ENCODE data around the gene FBP2. TPM values are rescaled to one million over a fixed set of nuclear protein-coding genes. Genes with fewer than 3 reads are reported as not detected.

FBP2 gene
- total and polyA plus RNA-seq, 2 of the 4 experiments (the other 2 are of a cell fraction): not detected

GRCh38 chr9:94581728-94582127 lies 11.9 kb downstream of the FBP2 start:
- no peaks in the 10 kb centered on the region for H3K9me1 ChIP-seq (ENCODE audit: insufficient read depth, low read length)
- DNase-seq: no peak
- no peak overlapping the region for H3K4me3 ChIP-seq (ENCODE audit: insufficient read depth, low read depth, low read length)
- 56% methylated on average over 4 of the region's 5 CpGs; no CpG with 5 or more reads in 1 of the 2 experiments for WGBS, 2 experiments (ENCODE audit: extremely low coverage in 2 of 2, insufficient read length in 1 of 2)
- H3K79me1 ChIP-seq (ENCODE audit: low read depth in 1 of 2, low read length in 2 of 2): no peaks in the 10 kb centered on the region
- ChIA-PET CTCF (no interaction called here), POLR2A (ENCODE audit: unreplicated experiment) (no interaction called here)
- no peaks in the 10 kb centered on the region for H4K20me1 ChIP-seq (ENCODE audit: insufficient read depth, low read length)
- no peak overlapping the region for H3K56ac ChIP-seq (ENCODE audit: extremely low read depth, insufficient read depth, low read length)
- H3K14ac ChIP-seq (replicated peaks; ENCODE audit: low read depth, low read length): no peak overlapping the region
- no peaks in the 10 kb centered on the region for H3K9me3 ChIP-seq (ENCODE audit: control insufficient read depth, insufficient read depth, low read length)
- H4K8ac ChIP-seq (ENCODE audit: low read depth in 2 of 2, low read length in 2 of 2): no peak overlapping the region
- TF ChIP-seq POLR2A (IDR thresholded peaks at IDR 0.05; ENCODE audit: low read depth, low read length): no peak
- no peak for TF ChIP-seq CEBPB (IDR thresholded peaks at IDR 0.05; ENCODE audit: low read depth, low read length)
- TF ChIP-seq RAD21 (IDR thresholded peaks at IDR 0.05; ENCODE audit: low read length): no peak
- no peak for TF ChIP-seq RCOR1 (IDR thresholded peaks at IDR 0.05; ENCODE audit: insufficient replicate concordance, low read length)
- no peak for TF ChIP-seq MAFK (IDR thresholded peaks at IDR 0.05; ENCODE audit: low read depth, low read length)
- TF ChIP-seq, protein P1, sequence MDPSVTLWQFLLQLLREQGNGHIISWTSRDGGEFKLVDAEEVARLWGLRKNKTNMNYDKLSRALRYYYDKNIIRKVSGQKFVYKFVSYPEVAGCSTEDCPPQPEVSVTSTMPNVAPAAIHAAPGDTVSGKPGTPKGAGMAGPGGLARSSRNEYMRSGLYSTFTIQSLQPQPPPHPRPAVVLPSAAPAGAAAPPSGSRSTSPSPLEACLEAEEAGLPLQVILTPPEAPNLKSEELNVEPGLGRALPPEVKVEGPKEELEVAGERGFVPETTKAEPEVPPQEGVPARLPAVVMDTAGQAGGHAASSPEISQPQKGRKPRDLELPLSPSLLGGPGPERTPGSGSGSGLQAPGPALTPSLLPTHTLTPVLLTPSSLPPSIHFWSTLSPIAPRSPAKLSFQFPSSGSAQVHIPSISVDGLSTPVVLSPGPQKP (IDR thresholded peaks at IDR 0.05; ENCODE audit: borderline replicate concordance, low read depth, low read length): no peak
- TF ChIP-seq RFX5 (IDR thresholded peaks at IDR 0.05; ENCODE audit: low read depth, low read length): no peak
- TF ChIP-seq USF2 (IDR thresholded peaks at IDR 0.05; ENCODE audit: low read depth, low read length): no peak
- TF ChIP-seq MXI1 (IDR thresholded peaks at IDR 0.05; ENCODE audit: borderline replicate concordance, low read depth, low read length): no peak
- no peak overlapping the region for H3K23ac ChIP-seq (ENCODE audit: low read depth, low read length)
- no peak overlapping the region for H3K9ac ChIP-seq (ENCODE audit: low read depth, low read length)
- no peaks in the 10 kb centered on the region for H3K4me1 ChIP-seq (ENCODE audit: control insufficient read depth, insufficient read depth, low read length)
- H3K4me2 ChIP-seq (ENCODE audit: low read depth, low read length): no peak overlapping the region
- no TSS peak for BruUV-seq (replicated peaks)
- no peak overlapping the region for H2AK9ac ChIP-seq (replicated peaks; ENCODE audit: low read depth, low read length, poor library complexity)
- no peak overlapping the region for H4K91ac ChIP-seq (ENCODE audit: insufficient read depth, low read depth, low read length)
- H3K18ac ChIP-seq (ENCODE audit: low read depth, low read length): no peak overlapping the region
- H2BK15ac ChIP-seq (ENCODE audit: low read depth, low read length): no peak overlapping the region
- H4K5ac ChIP-seq (ENCODE audit: low read depth, low read length): no peak overlapping the region
- H2BK5ac ChIP-seq (ENCODE audit: low read depth, low read length, poor library complexity, severe bottlenecking): no peak overlapping the region
- H3K36me3 ChIP-seq (ENCODE audit: control insufficient read depth, insufficient read depth, low read length): no peaks in the 10 kb centered on the region
- ATAC-seq (ENCODE audit: low read depth): no peak
- no peak overlapping the region for H2AK5ac ChIP-seq (ENCODE audit: low read depth, low read length)
- H3K27me3 ChIP-seq (ENCODE audit: control insufficient read depth, insufficient read depth, low read length): no peaks in the 10 kb centered on the region; the same call in 1 of the 2 replicates
- dilution Hi-C loops (cut with HindIII; ENCODE audit: low sequenced_read_pairs, unreplicated experiment): no loop called here
- no peak overlapping the region for H3K4ac ChIP-seq (ENCODE audit: low read depth, low read length)
- in situ Hi-C loops (cut with MboI; ENCODE audit: low sequenced_read_pairs): no loop called here
- intact Hi-C loops (cut with micrococcal nuclease): no loop called here
- H2AFZ ChIP-seq (replicated peaks; ENCODE audit: low read length, poor library complexity): no peak overlapping the region
- no peak overlapping the region for H2BK120ac ChIP-seq (ENCODE audit: low read depth, low read length)
- no peak overlapping the region for H3K27ac ChIP-seq (ENCODE audit: insufficient read depth, low read length)
- H2BK20ac ChIP-seq (ENCODE audit: low read depth, low read length): no peak overlapping the region

All from IMR-90 (cell line).